Measurements from ENCODE around the gene PCDHA7. TPM values are rescaled to one million over a fixed set of nuclear protein-coding genes. Genes with fewer than 3 reads are reported as not detected.
"Not testable (repeated sequence)": the region's sequence is repeated elsewhere in the genome, so short reads cannot be mapped to it uniquely, and the experiment has no call there.

PCDHA7 gene
- total RNA-seq, 6 experiments from 2014 or later: 0.09 to 0.26 (median 0.20) TPM

- not testable (repeated sequence) for H3K27me3 Mint-ChIP-seq (ENCODE audit: insufficient read depth); H3K27ac Mint-ChIP-seq; DNase-seq; H3K9me3 Mint-ChIP-seq; H3K36me3 Mint-ChIP-seq (ENCODE audit: low read depth); H3K4me1 Mint-ChIP-seq (ENCODE audit: low read depth)
- H3K4me3 Mint-ChIP-seq: peak overlapping the region; percentile 75
These were observed 455 bp downstream of the PCDHA7 start for GRCh38 chr5:140834439-140835008.

DNA sequence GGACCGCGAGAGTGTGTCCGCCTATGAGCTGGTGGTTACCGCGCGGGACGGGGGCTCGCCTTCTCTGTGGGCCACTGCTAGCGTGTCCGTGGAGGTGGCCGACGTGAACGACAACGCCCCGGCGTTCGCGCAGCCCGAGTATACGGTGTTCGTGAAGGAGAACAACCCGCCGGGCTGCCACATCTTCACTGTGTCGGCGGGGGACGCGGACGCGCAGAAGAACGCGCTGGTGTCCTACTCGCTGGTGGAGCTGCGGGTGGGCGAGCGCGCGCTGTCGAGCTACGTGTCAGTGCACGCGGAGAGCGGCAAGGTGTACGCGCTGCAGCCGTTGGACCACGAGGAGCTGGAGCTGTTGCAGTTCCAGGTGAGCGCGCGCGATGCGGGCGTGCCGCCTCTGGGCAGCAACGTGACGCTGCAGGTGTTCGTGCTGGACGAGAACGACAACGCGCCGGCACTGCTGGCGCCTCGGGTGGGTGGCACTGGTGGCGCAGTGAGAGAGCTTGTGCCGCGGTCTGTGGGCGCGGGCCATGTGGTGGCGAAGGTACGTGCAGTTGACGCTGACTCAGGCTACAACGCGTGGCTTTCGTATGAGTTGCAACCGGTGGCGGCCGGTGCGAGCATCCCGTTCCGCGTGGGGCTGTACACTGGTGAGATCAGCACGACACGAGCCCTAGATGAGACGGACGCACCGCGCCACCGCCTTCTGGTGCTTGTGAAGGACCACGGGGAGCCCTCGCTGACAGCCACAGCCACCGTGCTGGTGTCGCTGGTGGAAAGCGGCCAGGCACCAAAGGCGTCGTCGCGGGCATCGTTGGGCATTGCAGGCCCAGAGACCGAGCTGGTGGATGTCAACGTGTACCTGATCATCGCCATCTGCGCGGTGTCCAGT, 1.8 kb downstream of the PCDHA7 start:
- no peak for TF ChIP-seq CTCF (IDR thresholded peaks at IDR 0.05)
- Mint-ChIP-seq H3K36me3 (ENCODE audit: low read depth) (peaks cover 5% of the 10 kb centered on the region; the same call in 1 of the 2 replicates), H3K9me3 (0 out of 2 replicates have a peak, but pooled peaks cover 4% of the 10 kb centered on the region), H3K27me3 (ENCODE audit: insufficient read depth) (no peaks in the 10 kb centered on the region; the same call in 1 of the 2 replicates), H3K4me1 (ENCODE audit: low read depth) (no peaks in the 10 kb centered on the region), H3K27ac (no peak overlapping the region), H3K4me3 (no peak overlapping the region)
- DNase-seq: no peak

GRCh38 chr5:140840978-140841962, 7.2 kb downstream of the PCDHA7 start, which contains the start of gene PCDHA8:
PCDHA8 (plus strand) TSS chr5:140841187; CDS start chr5:140841322, 135 bp downstream.
- H3K27me3 Mint-ChIP-seq (ENCODE audit: insufficient read depth): no peaks in the 10 kb centered on the region; the same call in none of the 2 replicates
- peaks cover 6% of the 10 kb centered on the region; the same call in 1 of the 2 replicates for H3K36me3 Mint-ChIP-seq (ENCODE audit: low read depth)
- H3K4me3 Mint-ChIP-seq: peak within 1 kb of the TSS; percentile 54; the same call in 1 of the 2 replicates
- peak; percentile 34 for TF ChIP-seq CTCF (IDR thresholded peaks at IDR 0.05)
- H3K4me1 Mint-ChIP-seq (ENCODE audit: low read depth): no peaks in the 10 kb centered on the region
- H3K27ac Mint-ChIP-seq: no peak within 1 kb of the TSS
- H3K9me3 Mint-ChIP-seq: peaks cover 22% of the 10 kb centered on the region
- DNase-seq: no peak

DNA sequence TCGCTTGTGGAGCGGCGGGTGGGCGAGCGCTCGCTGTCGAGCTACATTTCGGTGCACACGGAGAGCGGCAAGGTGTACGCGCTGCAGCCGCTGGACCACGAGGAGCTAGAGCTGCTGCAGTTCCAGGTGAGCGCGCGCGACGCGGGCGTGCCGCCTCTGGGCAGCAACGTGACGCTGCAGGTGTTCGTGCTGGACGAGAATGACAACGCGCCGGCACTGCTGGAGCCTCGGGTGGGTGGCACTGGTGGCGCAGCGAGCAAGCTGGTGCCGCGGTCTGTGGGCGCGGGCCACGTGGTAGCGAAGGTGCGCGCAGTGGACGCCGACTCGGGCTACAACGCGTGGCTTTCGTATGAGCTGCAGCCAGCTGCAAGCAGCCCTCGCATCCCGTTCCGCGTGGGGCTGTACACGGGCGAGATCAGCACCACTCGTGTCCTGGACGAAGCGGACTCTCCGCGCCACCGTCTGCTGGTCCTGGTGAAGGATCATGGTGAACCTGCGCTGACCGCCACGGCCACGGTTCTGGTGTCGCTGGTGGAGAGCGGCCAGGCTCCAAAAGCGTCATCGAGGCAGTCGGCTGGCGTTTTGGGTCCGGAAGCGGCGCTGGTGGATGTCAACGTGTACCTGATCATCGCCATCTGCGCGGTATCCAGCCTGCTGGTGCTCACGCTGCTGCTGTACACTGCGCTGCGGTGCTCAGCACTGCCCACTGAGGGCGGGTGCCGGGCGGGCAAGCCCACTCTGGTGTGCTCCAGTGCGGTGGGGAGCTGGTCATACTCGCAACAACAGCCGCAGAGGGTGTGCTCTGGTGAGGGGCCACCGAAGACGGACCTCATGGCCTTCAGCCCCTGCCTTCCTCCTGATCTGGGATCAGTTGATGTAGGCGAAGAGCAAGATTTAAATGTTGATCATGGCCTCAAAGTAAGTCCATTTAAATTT, 9.0 kb downstream of the PCDHA7 start:
- Mint-ChIP-seq H3K9me3 (peaks cover 22% of the 10 kb centered on the region), H3K4me1 (ENCODE audit: low read depth) (no peaks in the 10 kb centered on the region), H3K27me3 (ENCODE audit: insufficient read depth) (no peaks in the 10 kb centered on the region; the same call in 1 of the 2 replicates), H3K4me3 (no peak overlapping the region), H3K27ac (no peak overlapping the region), H3K36me3 (ENCODE audit: low read depth) (peaks cover 6% of the 10 kb centered on the region; the same call in 1 of the 2 replicates)
- TF ChIP-seq CTCF (IDR thresholded peaks at IDR 0.05): no peak
- no peak for DNase-seq

DNA sequence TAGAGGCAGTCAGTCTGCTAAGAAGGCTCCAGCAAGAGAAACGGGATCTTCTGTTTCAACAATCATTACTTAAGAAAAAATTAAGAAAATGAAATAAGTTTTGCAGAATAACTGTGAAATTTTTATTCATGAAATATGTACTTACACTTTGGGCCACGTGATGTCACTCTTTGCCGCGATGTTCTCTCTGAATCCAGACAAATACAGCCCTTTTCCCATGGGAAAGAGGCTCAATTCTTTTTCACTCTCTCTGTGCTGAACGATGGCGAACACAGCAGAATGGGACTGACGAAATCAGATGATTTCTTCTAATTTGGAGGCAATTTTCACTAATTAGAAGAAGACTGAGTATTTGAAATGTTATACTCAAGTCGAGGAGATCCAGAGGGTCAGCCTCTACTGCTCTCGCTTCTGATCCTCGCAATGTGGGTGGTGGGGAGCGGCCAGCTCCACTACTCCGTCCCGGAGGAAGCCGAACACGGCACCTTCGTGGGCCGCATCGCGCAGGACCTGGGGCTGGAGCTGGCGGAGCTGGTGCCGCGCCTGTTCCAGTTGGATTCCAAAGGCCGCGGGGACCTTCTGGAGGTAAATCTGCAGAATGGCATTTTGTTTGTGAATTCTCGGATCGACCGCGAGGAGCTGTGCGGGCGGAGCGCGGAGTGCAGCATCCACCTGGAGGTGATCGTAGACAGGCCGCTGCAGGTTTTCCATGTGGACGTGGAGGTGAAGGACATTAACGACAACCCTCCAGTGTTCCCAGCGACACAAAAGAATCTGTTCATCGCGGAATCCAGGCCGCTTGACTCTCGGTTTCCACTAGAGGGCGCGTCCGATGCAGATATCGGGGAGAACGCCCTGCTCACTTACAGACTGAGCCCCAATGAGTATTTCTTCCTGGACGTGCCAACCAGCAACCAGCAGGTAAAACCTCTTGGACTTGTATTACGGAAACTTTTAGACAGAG, 14.4 kb downstream of the PCDHA7 start, which contains the start of gene PCDHA9:
PCDHA9 (plus strand) TSS at position 244 of the 964 bp plus-strand sequence; CDS start at position 358, 114 bp downstream.
- H3K9me3 Mint-ChIP-seq; H3K27ac Mint-ChIP-seq; H3K36me3 Mint-ChIP-seq (ENCODE audit: low read depth): not testable (repeated sequence)

DNA sequence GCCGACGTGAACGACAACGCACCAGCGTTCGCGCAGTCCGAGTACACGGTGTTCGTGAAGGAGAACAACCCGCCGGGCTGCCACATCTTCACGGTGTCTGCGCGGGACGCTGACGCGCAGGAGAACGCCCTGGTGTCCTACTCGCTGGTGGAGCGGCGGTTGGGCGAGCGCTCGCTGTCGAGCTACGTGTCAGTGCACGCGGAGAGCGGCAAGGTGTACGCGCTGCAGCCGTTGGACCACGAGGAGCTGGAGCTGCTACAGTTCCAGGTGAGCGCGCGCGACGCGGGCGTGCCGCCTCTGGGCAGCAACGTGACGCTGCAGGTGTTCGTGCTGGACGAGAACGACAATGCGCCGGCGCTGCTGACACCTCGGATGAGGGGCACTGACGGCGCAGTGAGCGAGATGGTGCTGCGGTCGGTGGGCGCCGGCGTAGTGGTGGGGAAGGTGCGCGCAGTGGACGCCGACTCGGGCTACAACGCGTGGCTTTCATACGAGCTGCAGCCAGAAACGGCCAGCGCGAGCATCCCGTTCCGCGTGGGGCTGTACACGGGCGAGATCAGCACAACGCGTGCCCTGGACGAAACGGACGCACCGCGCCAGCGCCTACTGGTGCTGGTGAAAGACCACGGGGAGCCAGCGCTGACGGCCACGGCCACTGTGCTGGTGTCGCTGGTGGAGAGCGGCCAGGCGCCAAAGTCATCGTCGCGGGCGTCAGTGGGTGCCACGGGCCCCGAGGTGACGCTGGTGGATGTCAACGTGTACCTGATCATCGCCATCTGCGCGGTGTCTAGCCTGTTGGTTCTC, 16.0 kb downstream of the PCDHA7 start:
- H3K27ac Mint-ChIP-seq; H3K27me3 Mint-ChIP-seq (ENCODE audit: insufficient read depth); DNase-seq; H3K4me1 Mint-ChIP-seq (ENCODE audit: low read depth); H3K36me3 Mint-ChIP-seq (ENCODE audit: low read depth); H3K9me3 Mint-ChIP-seq; H3K4me3 Mint-ChIP-seq: not testable (repeated sequence)

More for the DNA sequence above, 14.4 kb downstream of the PCDHA7 start, which contains the start of gene PCDHA9:
- DNase-seq; H3K4me1 Mint-ChIP-seq (ENCODE audit: low read depth); H3K4me3 Mint-ChIP-seq; H3K27me3 Mint-ChIP-seq (ENCODE audit: insufficient read depth): not testable (repeated sequence)
